ENCODE measurements around the gene UGT8.

DNA sequence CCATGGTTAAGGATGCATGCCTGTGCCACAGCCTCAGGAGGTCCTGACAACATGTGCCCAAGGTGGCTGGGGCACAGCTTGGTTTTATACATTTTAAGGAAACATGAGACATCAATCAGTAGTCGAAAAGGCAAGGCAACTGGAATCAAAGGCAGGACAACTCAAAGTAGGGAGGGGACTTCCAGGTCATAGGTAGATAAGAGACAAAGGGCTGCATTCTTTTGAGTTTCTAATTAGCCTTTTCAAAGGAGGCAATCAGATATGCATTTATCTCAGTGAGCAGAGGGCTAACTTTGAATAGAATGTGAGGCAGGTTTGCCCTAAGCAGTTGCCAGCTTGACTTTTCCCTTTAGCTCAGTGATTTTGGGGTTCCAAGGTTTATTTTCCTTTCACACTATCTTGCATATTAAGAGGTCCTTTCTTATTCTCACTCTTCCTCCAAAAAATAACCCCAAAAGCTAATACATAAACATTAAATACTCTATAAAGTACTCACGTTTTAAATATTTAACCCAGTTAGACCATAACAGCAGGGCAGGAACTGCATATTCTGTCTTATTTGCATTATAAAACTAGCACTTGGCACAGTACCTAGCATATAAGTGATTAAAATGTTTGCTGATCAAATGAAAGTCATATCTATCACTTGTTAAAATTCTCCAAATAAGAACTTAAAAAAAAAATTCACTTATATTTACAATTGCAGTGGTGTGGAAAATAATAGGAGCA lies 36.3 kb upstream of the UGT8 start:
- TF ChIP-seq POLR2AphosphoS5 (IDR thresholded peaks at IDR 0.05) (no peak), POLR2A (IDR thresholded peaks at IDR 0.05) (no peak)
- TF ChIP-seq, protein P1, sequence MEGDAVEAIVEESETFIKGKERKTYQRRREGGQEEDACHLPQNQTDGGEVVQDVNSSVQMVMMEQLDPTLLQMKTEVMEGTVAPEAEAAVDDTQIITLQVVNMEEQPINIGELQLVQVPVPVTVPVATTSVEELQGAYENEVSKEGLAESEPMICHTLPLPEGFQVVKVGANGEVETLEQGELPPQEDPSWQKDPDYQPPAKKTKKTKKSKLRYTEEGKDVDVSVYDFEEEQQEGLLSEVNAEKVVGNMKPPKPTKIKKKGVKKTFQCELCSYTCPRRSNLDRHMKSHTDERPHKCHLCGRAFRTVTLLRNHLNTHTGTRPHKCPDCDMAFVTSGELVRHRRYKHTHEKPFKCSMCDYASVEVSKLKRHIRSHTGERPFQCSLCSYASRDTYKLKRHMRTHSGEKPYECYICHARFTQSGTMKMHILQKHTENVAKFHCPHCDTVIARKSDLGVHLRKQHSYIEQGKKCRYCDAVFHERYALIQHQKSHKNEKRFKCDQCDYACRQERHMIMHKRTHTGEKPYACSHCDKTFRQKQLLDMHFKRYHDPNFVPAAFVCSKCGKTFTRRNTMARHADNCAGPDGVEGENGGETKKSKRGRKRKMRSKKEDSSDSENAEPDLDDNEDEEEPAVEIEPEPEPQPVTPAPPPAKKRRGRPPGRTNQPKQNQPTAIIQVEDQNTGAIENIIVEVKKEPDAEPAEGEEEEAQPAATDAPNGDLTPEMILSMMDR (IDR thresholded peaks at IDR 0.05), result no peak
